Left lung (tissue), 10 donors: Measurements from ENCODE around the gene ZNF362. TPM values are rescaled to one million over a fixed set of nuclear protein-coding genes. Genes with fewer than 3 reads are reported as not detected.

Source experiments
- ATAC-seq: fragments of 200-7000 bp; cut with Tn5 transposase; one replicate; pipeline ENCODE4 v1.9.1; 2020; ENCODE audit warnings: moderate library complexity
- DNase-seq, 4 donors: peaks; one replicate each; pipeline ENCODE4 v3.0.0-alpha.2; 2013 to 2020
- H3K27ac ChIP-seq, 2 donors: fragments of 200-600 bp; sonication (generic) in 1 of 2; one replicate each; pipeline versions ENCODE4 v1.5.0 to v1.8.0; 2020 to 2021
- H3K27me3 ChIP-seq, 2 donors: fragments of 200-600 bp; sonication (generic) in 1 of 2; one replicate each; pipeline versions ENCODE4 v1.5.0 to v1.8.0; 2020 to 2021
- H3K36me3 ChIP-seq, 2 donors: fragments of 200-600 bp; sonication (generic) in 1 of 2; one replicate each; pipeline versions ENCODE4 v1.5.0 to v1.8.0; 2020 to 2021
- H3K4me1 ChIP-seq, 2 donors: fragments of 200-600 bp; one replicate each; pipeline ENCODE4 v1.8.0; 2021
- H3K4me3 ChIP-seq, 2 donors: fragments of 200-600 bp; sonication (generic) in 1 of 2; one replicate each; pipeline versions ENCODE4 v1.5.0 to v1.8.0; 2020 to 2021; ENCODE audit warnings: mild to moderate bottlenecking in 1 of 2
- H3K9me3 ChIP-seq, 2 donors: fragments of 200-600 bp; sonication (generic) in 1 of 2; one replicate each; pipeline versions ENCODE4 v1.5.0 to v1.8.0; 2020 to 2021
- CTCF ChIP-seq, 2 donors: fragments of 200-600 bp; sonication (generic) in 1 of 2; IDR thresholded peaks; one replicate each; pipeline versions ENCODE4 v1.5.0 to v1.8.0; 2021; ENCODE audit warnings: antibody characterized with exemption in 2 of 2
- intact Hi-C, 2 donors: fragments of 100-400 bp; cut with DNase I; formaldehyde crosslinking; loops; one replicate each; pipeline versions ENCODE4 v1.11.2 to v1.14.2; 2022
- polyA plus RNA-seq, 6 donors: library from polyadenylated mRNA; unstranded; fragments of 120-200 nt; gene quantifications; one replicate each; pipeline ENCODE4 v1.2.1, GENCODE V29; 2013; ENCODE audit not compliant: insufficient read length in 6 of 6
- total RNA-seq, 2 donors: library from RNA; stranded (reverse); fragmentation: NEBNext Ultra II Directional; extraction: Animal tissue kit (Norgen Biotek cat#: 25700); gene quantifications; one replicate each; pipeline ENCODE4 v1.2.1, GENCODE V29; 2021
- donor health status: DM: no; HTN: yes; CAD: no.
- donor health status: DM: no; HTN: no; CAD: no.

Gene ZNF362
- total and polyA plus RNA-seq, 8 donors, result 25.9 to 60.0 (median 52.0) TPM

- no peak for ATAC-seq
These were observed 43.3 kb downstream of the ZNF362 start for GRCh38 chr1:33299461-33300155.

GRCh38 chr1:33300673-33301072 lies 44.4 kb downstream of the ZNF362 start:
- intact Hi-C loops, result no loop called here
- Histone ChIP-seq H3K9me3 (no peaks in the 10 kb centered on the region), H3K4me1 (peaks cover 8 to 30% of the 10 kb centered on the region in 2 donors), H3K36me3 (peaks cover 0 to 24% of the 10 kb centered on the region in 2 donors), H3K27me3 (peaks cover 0 to 5% of the 10 kb centered on the region in 2 donors), H3K4me3 (no peak overlapping the region), H3K27ac (peak overlapping the region in 1 of 2 donors; percentile 14)
- peak; percentile 77 for ATAC-seq
- DNase-seq, result peak in 3 of 4 donors; percentile 74 to 93 (median 83)
- TF ChIP-seq CTCF (IDR thresholded peaks at IDR 0.05), result no peak

More at GRCh38 chr1:33299461-33300155, 43.3 kb downstream of the ZNF362 start:
- no peak overlapping the region for H3K27ac ChIP-seq
- no peak for TF ChIP-seq CTCF (IDR thresholded peaks at IDR 0.05)
- no peaks in the 10 kb centered on the region for H3K27me3 ChIP-seq
- H3K36me3 ChIP-seq, result peaks cover 0 to 32% of the 10 kb centered on the region in 2 donors
- DNase-seq, result peak in 1 of 4 donors; percentile 27
- intact Hi-C loops, result loop anchor here in 1 of 2 donors (5.0 kb wide), 2 partner anchors 68 to 168 kb away; no protein-coding TSS in a partner anchor
- H3K9me3 ChIP-seq, result no peaks in the 10 kb centered on the region
- H3K4me3 ChIP-seq, result no peak overlapping the region
- peaks cover 8 to 37% of the 10 kb centered on the region in 2 donors for H3K4me1 ChIP-seq

GRCh38 chr1:33301273-33301984 lies 45.1 kb downstream of the ZNF362 start:
- H3K4me3 ChIP-seq, result no peak overlapping the region
- intact Hi-C loops, result no loop called here
- ATAC-seq (peak; percentile 5), DNase-seq (peak in 1 of 4 donors; percentile 24)
- peaks cover 1 to 13% of the 10 kb centered on the region in 2 donors for H3K27me3 ChIP-seq
- no peaks in the 10 kb centered on the region for H3K9me3 ChIP-seq
- peaks cover 8 to 32% of the 10 kb centered on the region in 2 donors for H3K4me1 ChIP-seq
- TF ChIP-seq CTCF (IDR thresholded peaks at IDR 0.05), result no peak
- H3K36me3 ChIP-seq, result peaks cover 0 to 19% of the 10 kb centered on the region in 2 donors
- H3K27ac ChIP-seq, result peak overlapping the region in 1 of 2 donors; percentile 14

GRCh38 chr1:33302325-33302724 lies 46.0 kb downstream of the ZNF362 start:
- DNase-seq (peak in 1 of 4 donors; percentile 22), ATAC-seq (no peak)
- Histone ChIP-seq H3K9me3 (no peaks in the 10 kb centered on the region), H3K36me3 (peaks cover 0 to 18% of the 10 kb centered on the region in 2 donors), H3K4me3 (no peak overlapping the region), H3K27ac (peak overlapping the region in 1 of 2 donors; percentile 13), H3K4me1 (peaks cover 13 to 41% of the 10 kb centered on the region in 2 donors), H3K27me3 (peaks cover 8 to 22% of the 10 kb centered on the region in 2 donors)
- intact Hi-C loops, result no loop called here
- TF ChIP-seq CTCF (IDR thresholded peaks at IDR 0.05), result no peak

GRCh38 chr1:33305016-33305415 lies 48.7 kb downstream of the ZNF362 start:
- Histone ChIP-seq H3K27me3 (peaks cover 8 to 22% of the 10 kb centered on the region in 2 donors), H3K27ac (no peak overlapping the region), H3K4me1 (peaks cover 13 to 31% of the 10 kb centered on the region in 2 donors), H3K36me3 (no peaks in the 10 kb centered on the region), H3K9me3 (no peaks in the 10 kb centered on the region), H3K4me3 (no peak overlapping the region)
- no peak for ATAC-seq
- intact Hi-C loops, result no loop called here
- no peak for DNase-seq
- TF ChIP-seq CTCF (IDR thresholded peaks at IDR 0.05), result no peak
